Measurements from ENCODE around the gene E2F7.

The E2F7 gene

DNA sequence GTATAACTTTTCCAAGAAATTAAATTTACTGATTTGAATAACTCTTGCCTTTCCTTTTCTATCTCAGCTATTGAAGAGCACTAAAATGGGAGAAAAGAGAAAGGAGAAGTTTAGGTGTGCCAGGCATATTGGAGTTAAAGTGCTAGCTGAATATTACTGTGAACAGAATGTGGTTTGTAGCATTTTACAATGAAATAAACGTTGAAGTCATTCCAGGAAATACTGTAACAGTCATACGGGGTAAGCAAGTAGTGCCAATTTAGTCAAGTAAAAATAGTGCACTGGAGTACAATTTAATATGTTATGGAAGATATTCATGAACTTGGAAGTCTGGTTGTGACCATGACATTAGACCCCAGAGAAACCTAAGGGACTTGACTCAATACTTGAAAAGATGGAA is 62.1 kb downstream of the E2F7 start:
- TF ChIP-seq ZNF274 (IDR thresholded peaks at IDR 0.05; ENCODE audit: low read depth, low read length), result no peak
- no peak for TF ChIP-seq YY1 (IDR thresholded peaks at IDR 0.05; ENCODE audit: insufficient read depth, insufficient read length)
- TF ChIP-seq SUZ12 (IDR thresholded peaks at IDR 0.05; ENCODE audit: extremely low read depth, insufficient read depth, insufficient read length), result no peak
- H3K9me3 ChIP-seq (ENCODE audit: insufficient read depth, low read length), result no peaks in the 10 kb centered on the region
- DNase-seq (ENCODE audit: low read depth, low spot score), result no peak
- H3K9ac ChIP-seq (ENCODE audit: insufficient read length, low read depth), result no peak overlapping the region
- no peaks in the 10 kb centered on the region for H3K36me3 ChIP-seq (ENCODE audit: insufficient read depth, insufficient read length, low read length)
- no peaks in the 10 kb centered on the region for H3K27me3 ChIP-seq (ENCODE audit: insufficient read depth, insufficient read length)
- H3K4me3 ChIP-seq (ENCODE audit: insufficient read length, low read depth), result no peak overlapping the region
- H3K4me1 ChIP-seq (ENCODE audit: insufficient read depth, insufficient read length), result no peaks in the 10 kb centered on the region

DNA sequence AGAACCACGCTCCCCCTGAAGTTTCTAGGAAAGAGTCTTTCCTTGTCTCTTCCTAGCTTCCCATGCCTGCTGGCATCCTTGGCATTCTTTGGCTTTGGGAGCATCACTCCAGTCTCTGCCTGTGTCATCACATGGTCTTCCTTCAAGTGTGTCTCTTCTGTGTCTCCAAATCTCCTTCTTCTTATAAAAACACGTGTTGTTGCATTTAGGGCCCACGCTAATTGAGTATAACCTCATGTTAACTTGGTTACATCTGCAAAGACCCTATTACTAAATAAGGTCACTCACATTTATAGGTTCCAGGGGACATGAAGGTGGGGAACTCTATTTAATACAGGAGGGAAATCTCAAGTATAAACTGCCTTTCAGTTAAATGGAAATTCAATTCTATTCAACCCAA is 63.0 kb downstream of the E2F7 start:
- Histone ChIP-seq H3K27me3 (ENCODE audit: insufficient read depth, insufficient read length) (no peaks in the 10 kb centered on the region), H3K4me3 (ENCODE audit: insufficient read length, low read depth) (no peak overlapping the region), H3K9ac (ENCODE audit: insufficient read length, low read depth) (no peak overlapping the region), H3K9me3 (ENCODE audit: insufficient read depth, low read length) (no peaks in the 10 kb centered on the region), H3K4me1 (ENCODE audit: insufficient read depth, insufficient read length) (no peaks in the 10 kb centered on the region), H3K36me3 (ENCODE audit: insufficient read depth, insufficient read length, low read length) (no peaks in the 10 kb centered on the region)
- no peak for DNase-seq (ENCODE audit: low read depth, low spot score)
- TF ChIP-seq SUZ12 (IDR thresholded peaks at IDR 0.05; ENCODE audit: extremely low read depth, insufficient read depth, insufficient read length), result no peak
- TF ChIP-seq ZNF274 (IDR thresholded peaks at IDR 0.05; ENCODE audit: low read depth, low read length), result no peak
- no peak for TF ChIP-seq YY1 (IDR thresholded peaks at IDR 0.05; ENCODE audit: insufficient read depth, insufficient read length)

DNA sequence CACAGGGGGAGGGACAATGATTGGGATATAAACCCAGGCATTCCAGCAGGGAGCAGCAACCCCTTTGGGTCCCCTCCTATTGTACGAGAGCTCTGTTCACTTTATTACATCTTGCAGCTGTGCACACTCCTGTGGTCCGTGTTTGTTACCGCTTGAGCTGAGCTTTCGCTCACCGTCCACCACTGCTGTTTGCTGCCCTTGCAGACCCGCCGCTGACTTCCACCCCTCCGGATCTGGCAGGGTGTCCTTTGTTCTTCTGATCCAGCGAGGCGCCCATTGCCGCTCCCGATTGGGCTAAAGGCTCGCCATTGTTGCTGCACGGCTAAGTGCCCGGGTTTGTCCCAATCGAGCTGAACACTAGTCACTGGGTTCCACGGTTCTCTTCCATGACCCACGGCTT is 64.1 kb downstream of the E2F7 start:
- H3K36me3 ChIP-seq (ENCODE audit: insufficient read depth, insufficient read length, low read length), result no peaks in the 10 kb centered on the region
- no peak overlapping the region for H3K9ac ChIP-seq (ENCODE audit: insufficient read length, low read depth)
- H3K9me3 ChIP-seq (ENCODE audit: insufficient read depth, low read length), result no peaks in the 10 kb centered on the region
- DNase-seq (ENCODE audit: low read depth, low spot score), result no peak
- H3K27me3 ChIP-seq (ENCODE audit: insufficient read depth, insufficient read length), result no peaks in the 10 kb centered on the region
- no peaks in the 10 kb centered on the region for H3K4me1 ChIP-seq (ENCODE audit: insufficient read depth, insufficient read length)
- TF ChIP-seq YY1 (IDR thresholded peaks at IDR 0.05; ENCODE audit: insufficient read depth, insufficient read length) (no peak), SUZ12 (IDR thresholded peaks at IDR 0.05; ENCODE audit: extremely low read depth, insufficient read depth, insufficient read length) (no peak), ZNF274 (IDR thresholded peaks at IDR 0.05; ENCODE audit: low read depth, low read length) (no peak)
- no peak overlapping the region for H3K4me3 ChIP-seq (ENCODE audit: insufficient read length, low read depth)

DNA sequence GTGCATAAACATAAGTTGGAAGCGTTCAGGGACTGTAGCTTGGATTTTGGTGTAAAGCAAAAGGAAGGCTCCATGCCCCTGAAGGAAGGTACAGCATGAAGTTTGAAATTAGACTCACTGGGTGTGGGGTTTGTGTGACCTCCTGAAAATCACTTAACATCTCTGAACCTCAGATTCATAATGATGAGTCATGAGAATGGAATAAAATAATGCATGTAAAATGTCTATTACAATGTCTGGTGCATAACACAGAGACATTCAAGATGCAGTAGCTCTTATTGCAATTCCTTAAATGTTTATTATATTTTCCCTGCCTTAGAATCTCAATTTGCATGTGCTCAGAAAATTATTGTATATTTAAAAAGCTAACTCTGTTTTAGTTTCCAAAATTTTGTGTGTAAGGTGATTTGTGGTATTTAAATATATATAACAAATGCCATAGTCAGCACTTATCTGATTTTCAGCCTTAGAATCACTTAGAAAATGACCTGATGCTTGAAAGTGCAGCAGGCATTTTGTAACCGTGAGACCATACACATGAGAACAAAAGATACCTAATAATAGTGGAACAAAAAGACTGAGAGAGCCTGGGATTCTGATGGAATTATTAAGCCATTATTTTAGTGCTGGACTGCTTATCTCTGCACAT is 66.3 kb downstream of the E2F7 start:
- no peaks in the 10 kb centered on the region for H3K27me3 ChIP-seq (ENCODE audit: insufficient read depth, insufficient read length)
- H3K4me3 ChIP-seq (ENCODE audit: insufficient read length, low read depth), result no peak overlapping the region
- no peak overlapping the region for H3K9ac ChIP-seq (ENCODE audit: insufficient read length, low read depth)
- TF ChIP-seq ZNF274 (IDR thresholded peaks at IDR 0.05; ENCODE audit: low read depth, low read length), result no peak
- no peak for TF ChIP-seq YY1 (IDR thresholded peaks at IDR 0.05; ENCODE audit: insufficient read depth, insufficient read length)
- TF ChIP-seq SUZ12 (IDR thresholded peaks at IDR 0.05; ENCODE audit: extremely low read depth, insufficient read depth, insufficient read length), result no peak
- H3K36me3 ChIP-seq (ENCODE audit: insufficient read depth, insufficient read length, low read length), result no peaks in the 10 kb centered on the region
- no peaks in the 10 kb centered on the region for H3K4me1 ChIP-seq (ENCODE audit: insufficient read depth, insufficient read length)
- DNase-seq (ENCODE audit: low read depth, low spot score), result no peak
- no peaks in the 10 kb centered on the region for H3K9me3 ChIP-seq (ENCODE audit: insufficient read depth, low read length)

DNA sequence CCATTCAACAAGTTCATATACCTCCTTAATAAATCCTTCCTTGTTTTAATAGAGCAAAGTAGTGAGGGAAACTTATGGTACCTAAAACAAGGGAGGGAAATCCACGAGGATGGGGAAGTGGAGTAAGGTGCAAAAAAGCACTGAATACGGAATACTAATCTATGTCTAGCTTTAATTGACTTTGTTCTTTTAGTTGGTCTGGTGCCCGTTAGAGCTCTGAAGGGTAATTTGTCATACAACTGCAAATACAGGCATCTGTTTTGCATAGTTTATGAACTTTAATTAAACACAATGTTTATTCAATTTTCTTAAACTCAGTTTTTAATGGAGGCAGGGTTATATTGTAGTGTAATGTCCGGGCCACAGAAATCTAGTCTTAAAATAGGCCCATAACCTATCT is 67.0 kb downstream of the E2F7 start:
- Histone ChIP-seq H3K4me1 (ENCODE audit: insufficient read depth, insufficient read length) (no peaks in the 10 kb centered on the region), H3K27me3 (ENCODE audit: insufficient read depth, insufficient read length) (no peaks in the 10 kb centered on the region)
- no peak for DNase-seq (ENCODE audit: low read depth, low spot score)

DNA sequence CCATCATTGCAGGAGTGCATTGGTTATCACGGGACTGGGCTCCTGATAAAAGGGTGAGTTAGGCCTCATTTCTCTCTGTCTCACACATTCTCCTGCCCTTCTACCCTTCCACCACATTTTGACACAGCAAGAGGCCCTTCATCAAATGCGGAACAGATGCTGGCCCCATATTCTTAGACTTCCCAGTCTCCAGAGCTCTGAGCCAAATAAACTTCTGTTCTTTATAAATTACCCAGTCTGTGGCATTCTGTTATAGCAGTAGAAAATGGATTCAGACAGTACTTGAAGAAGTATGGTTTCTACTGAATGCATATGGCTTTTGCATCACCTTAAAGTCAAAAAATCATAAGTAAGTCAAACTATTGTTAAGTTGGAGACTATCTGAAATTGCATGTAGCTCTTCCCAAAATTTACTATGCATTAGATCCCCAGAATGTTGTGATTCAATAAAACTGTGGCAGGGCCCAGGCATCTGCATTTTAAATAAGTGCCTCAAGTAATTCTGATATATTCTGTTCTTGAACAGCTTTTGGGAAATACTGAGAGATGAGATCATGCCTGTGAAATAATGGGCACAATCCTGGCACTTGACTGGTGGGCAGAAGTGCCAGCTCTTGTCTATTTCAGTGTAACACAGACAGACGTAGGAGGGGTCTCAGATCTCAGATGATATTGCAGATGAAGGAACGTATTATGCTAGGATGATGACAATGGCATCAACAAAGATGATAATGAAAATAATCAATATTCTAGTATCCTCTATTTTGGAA is 68.2 kb downstream of the E2F7 start:
- no peak overlapping the region for H3K4me3 ChIP-seq (ENCODE audit: insufficient read length, low read depth)
- no peak for DNase-seq (ENCODE audit: low read depth, low spot score)
- H3K4me1 ChIP-seq (ENCODE audit: insufficient read depth, insufficient read length), result no peaks in the 10 kb centered on the region

More for the DNA sequence above, 67.0 kb downstream of the E2F7 start:
- Histone ChIP-seq H3K4me3 (ENCODE audit: insufficient read length, low read depth) (no peak overlapping the region), H3K9ac (ENCODE audit: insufficient read length, low read depth) (no peak overlapping the region), H3K9me3 (ENCODE audit: insufficient read depth, low read length) (no peaks in the 10 kb centered on the region), H3K36me3 (ENCODE audit: insufficient read depth, insufficient read length, low read length) (no peaks in the 10 kb centered on the region)
- no peak for TF ChIP-seq YY1 (IDR thresholded peaks at IDR 0.05; ENCODE audit: insufficient read depth, insufficient read length)
- no peak for TF ChIP-seq ZNF274 (IDR thresholded peaks at IDR 0.05; ENCODE audit: low read depth, low read length)
- no peak for TF ChIP-seq SUZ12 (IDR thresholded peaks at IDR 0.05; ENCODE audit: extremely low read depth, insufficient read depth, insufficient read length)

DNA sequence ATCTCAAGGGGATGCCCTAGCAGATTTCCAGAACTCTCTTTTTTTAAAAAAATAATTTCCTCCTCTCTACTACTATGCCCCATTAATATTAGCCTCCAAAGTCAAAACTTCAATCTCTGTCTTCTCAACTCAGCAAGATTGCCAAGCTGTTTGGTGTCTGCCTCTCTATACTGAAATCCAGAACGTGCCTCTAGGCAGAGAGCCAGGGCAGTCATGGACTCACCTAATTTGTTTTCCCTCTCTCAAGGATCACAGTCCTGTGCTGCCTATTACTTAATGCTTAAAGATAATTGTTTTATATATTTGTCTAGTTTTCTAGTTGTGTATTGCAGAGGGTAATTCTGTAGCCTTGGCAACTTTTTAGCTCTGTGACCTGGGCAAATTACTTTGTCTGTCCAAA is 74.7 kb downstream of the E2F7 start:
- no peak for DNase-seq (ENCODE audit: low read depth, low spot score)
- H3K4me3 ChIP-seq (ENCODE audit: insufficient read length, low read depth), result no peak overlapping the region
- no peak overlapping the region for H3K9ac ChIP-seq (ENCODE audit: insufficient read length, low read depth)
- TF ChIP-seq YY1 (IDR thresholded peaks at IDR 0.05; ENCODE audit: insufficient read depth, insufficient read length) (no peak), SUZ12 (IDR thresholded peaks at IDR 0.05; ENCODE audit: extremely low read depth, insufficient read depth, insufficient read length) (no peak), ZNF274 (IDR thresholded peaks at IDR 0.05; ENCODE audit: low read depth, low read length) (no peak)
- H3K36me3 ChIP-seq (ENCODE audit: insufficient read depth, insufficient read length, low read length), result no peaks in the 10 kb centered on the region
- H3K9me3 ChIP-seq (ENCODE audit: insufficient read depth, low read length), result no peaks in the 10 kb centered on the region; the same call in 1 of the 2 replicates
- no peaks in the 10 kb centered on the region for H3K27me3 ChIP-seq (ENCODE audit: insufficient read depth, insufficient read length)
- H3K4me1 ChIP-seq (ENCODE audit: insufficient read depth, insufficient read length), result no peaks in the 10 kb centered on the region

More for the DNA sequence above, 68.2 kb downstream of the E2F7 start:
- H3K9ac ChIP-seq (ENCODE audit: insufficient read length, low read depth), result no peak overlapping the region
- TF ChIP-seq ZNF274 (IDR thresholded peaks at IDR 0.05; ENCODE audit: low read depth, low read length), result no peak
- TF ChIP-seq SUZ12 (IDR thresholded peaks at IDR 0.05; ENCODE audit: extremely low read depth, insufficient read depth, insufficient read length), result no peak
- no peak for TF ChIP-seq YY1 (IDR thresholded peaks at IDR 0.05; ENCODE audit: insufficient read depth, insufficient read length)
- no peaks in the 10 kb centered on the region for H3K9me3 ChIP-seq (ENCODE audit: insufficient read depth, low read length)
- no peaks in the 10 kb centered on the region for H3K27me3 ChIP-seq (ENCODE audit: insufficient read depth, insufficient read length)
- H3K36me3 ChIP-seq (ENCODE audit: insufficient read depth, insufficient read length, low read length), result no peaks in the 10 kb centered on the region
